ENCODE measurements around the gene GAA.

DNA sequence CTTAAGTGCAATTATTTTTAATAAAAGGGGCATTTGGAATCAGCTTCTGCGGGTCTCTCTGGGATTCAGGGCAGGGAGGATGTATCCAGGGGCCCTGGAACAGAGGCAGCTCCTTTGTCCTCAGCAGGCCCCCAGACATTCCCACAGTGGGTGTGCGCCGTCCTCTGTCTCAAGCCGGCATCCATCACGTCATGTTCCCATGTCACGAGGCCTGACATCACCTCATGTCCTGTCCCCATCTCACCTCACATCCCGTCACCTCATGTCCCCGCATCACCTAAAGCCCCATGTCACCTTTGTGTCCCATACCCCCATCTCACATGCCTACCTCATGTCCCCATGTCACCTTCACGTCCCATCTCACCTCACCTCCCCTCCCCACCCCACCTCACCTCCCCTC, 18.5 kb downstream of the GAA start:
- TF ChIP-seq, protein P1, sequence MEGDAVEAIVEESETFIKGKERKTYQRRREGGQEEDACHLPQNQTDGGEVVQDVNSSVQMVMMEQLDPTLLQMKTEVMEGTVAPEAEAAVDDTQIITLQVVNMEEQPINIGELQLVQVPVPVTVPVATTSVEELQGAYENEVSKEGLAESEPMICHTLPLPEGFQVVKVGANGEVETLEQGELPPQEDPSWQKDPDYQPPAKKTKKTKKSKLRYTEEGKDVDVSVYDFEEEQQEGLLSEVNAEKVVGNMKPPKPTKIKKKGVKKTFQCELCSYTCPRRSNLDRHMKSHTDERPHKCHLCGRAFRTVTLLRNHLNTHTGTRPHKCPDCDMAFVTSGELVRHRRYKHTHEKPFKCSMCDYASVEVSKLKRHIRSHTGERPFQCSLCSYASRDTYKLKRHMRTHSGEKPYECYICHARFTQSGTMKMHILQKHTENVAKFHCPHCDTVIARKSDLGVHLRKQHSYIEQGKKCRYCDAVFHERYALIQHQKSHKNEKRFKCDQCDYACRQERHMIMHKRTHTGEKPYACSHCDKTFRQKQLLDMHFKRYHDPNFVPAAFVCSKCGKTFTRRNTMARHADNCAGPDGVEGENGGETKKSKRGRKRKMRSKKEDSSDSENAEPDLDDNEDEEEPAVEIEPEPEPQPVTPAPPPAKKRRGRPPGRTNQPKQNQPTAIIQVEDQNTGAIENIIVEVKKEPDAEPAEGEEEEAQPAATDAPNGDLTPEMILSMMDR (IDR thresholded peaks at IDR 0.05): no peak
- TF ChIP-seq POLR2AphosphoS5 (IDR thresholded peaks at IDR 0.05): no peak

Data from breast epithelium (tissue), 3 donors.